ENCODE measurements around the gene NCAPH2. TPM values are rescaled to one million over a fixed set of nuclear protein-coding genes. Genes with fewer than 3 reads are reported as not detected.

NCAPH2 gene
- total RNA-seq, 2 donors from 2014 or later, result 43.7 to 59.6 TPM

GRCh38 chr22:50544746-50545253 lies 36.8 kb downstream of the NCAPH2 start:
- Histone ChIP-seq H3K9me3 (no peaks in the 10 kb centered on the region), H3K27me3 (replicated peaks; ENCODE audit: insufficient read depth) (peaks cover 4% of the 10 kb centered on the region), H3K4me1 (replicated peaks) (no peaks in the 10 kb centered on the region), H3K4me3 (no peak overlapping the region), H3K36me3 (no peaks in the 10 kb centered on the region), H3K27ac (no peak overlapping the region)
- intact Hi-C loops (cut with DNase I), result no loop called here
- no peak for DNase-seq (ENCODE audit: low spot score)
- 67% methylated on average over 5 of the region's 5 CpGs for WGBS
- TF ChIP-seq POLR2AphosphoS5 (IDR thresholded peaks at IDR 0.05) (no peak), CTCF (IDR thresholded peaks at IDR 0.05) (no peak), POLR2A (IDR thresholded peaks at IDR 0.05) (no peak)

GRCh38 chr22:50545522-50546325 lies 37.7 kb downstream of the NCAPH2 start, which contains the start of gene KLHDC7B:
Gene KLHDC7B (plus strand): TSS chr22:50545899. CDS start chr22:50546244, 345 bp downstream.
- no peak within 1 kb of the TSS for H3K4me3 ChIP-seq
- H3K36me3 ChIP-seq, result no peaks in the 10 kb centered on the region
- H3K9me3 ChIP-seq, result no peaks in the 10 kb centered on the region
- TF ChIP-seq POLR2AphosphoS5 (IDR thresholded peaks at IDR 0.05), result no peak
- TF ChIP-seq POLR2A (IDR thresholded peaks at IDR 0.05), result no peak
- no peak for TF ChIP-seq CTCF (IDR thresholded peaks at IDR 0.05)
- no peak for DNase-seq (ENCODE audit: low spot score)
- no peaks in the 10 kb centered on the region for H3K4me1 ChIP-seq (replicated peaks)
- H3K27ac ChIP-seq, result no peak within 1 kb of the TSS
- 62% methylated on average over 10 of the region's 10 CpGs for WGBS
- peaks cover 4% of the 10 kb centered on the region for H3K27me3 ChIP-seq (replicated peaks; ENCODE audit: insufficient read depth)
- intact Hi-C loops (cut with DNase I), result no loop called here

GRCh38 chr22:50546326-50547262 lies 38.6 kb downstream of the NCAPH2 start:
- WGBS, result 65% methylated on average over 48 of the region's 78 CpGs
- no peak for DNase-seq (ENCODE audit: low spot score)
- no peaks in the 10 kb centered on the region for H3K9me3 ChIP-seq
- H3K36me3 ChIP-seq, result no peaks in the 10 kb centered on the region
- no peaks in the 10 kb centered on the region for H3K4me1 ChIP-seq (replicated peaks)
- no peak overlapping the region for H3K27ac ChIP-seq
- intact Hi-C loops (cut with DNase I), result no loop called here
- TF ChIP-seq CTCF (IDR thresholded peaks at IDR 0.05) (no peak), POLR2A (IDR thresholded peaks at IDR 0.05) (no peak), POLR2AphosphoS5 (IDR thresholded peaks at IDR 0.05) (no peak)
- H3K4me3 ChIP-seq, result no peak overlapping the region
- peaks cover 4% of the 10 kb centered on the region for H3K27me3 ChIP-seq (replicated peaks; ENCODE audit: insufficient read depth)

- H3K9me3 ChIP-seq, result no peaks in the 10 kb centered on the region
- H3K27me3 ChIP-seq (replicated peaks; ENCODE audit: insufficient read depth), result peaks cover 4% of the 10 kb centered on the region
- 45% methylated on average over 35 of the region's 35 CpGs for WGBS
- H3K4me3 ChIP-seq, result no peak overlapping the region
- no peak for DNase-seq (ENCODE audit: low spot score)
- no peak overlapping the region for H3K27ac ChIP-seq
- intact Hi-C loops (cut with DNase I), result no loop called here
- no peaks in the 10 kb centered on the region for H3K36me3 ChIP-seq
- TF ChIP-seq POLR2AphosphoS5 (IDR thresholded peaks at IDR 0.05) (no peak), POLR2A (IDR thresholded peaks at IDR 0.05) (no peak), CTCF (IDR thresholded peaks at IDR 0.05) (no peak)
- no peaks in the 10 kb centered on the region for H3K4me1 ChIP-seq (replicated peaks)
These were observed 39.4 kb downstream of the NCAPH2 start for GRCh38 chr22:50547263-50547985.
